NCI-H82 (cell line): ENCODE measurements around the gene ZNF775.

ENCODE experiments used
- DNase-seq: peaks from one replicate; lab custom pipeline; 2025; lab: John Stamatoyannopoulos, UW

The ZNF775 gene

DNA sequence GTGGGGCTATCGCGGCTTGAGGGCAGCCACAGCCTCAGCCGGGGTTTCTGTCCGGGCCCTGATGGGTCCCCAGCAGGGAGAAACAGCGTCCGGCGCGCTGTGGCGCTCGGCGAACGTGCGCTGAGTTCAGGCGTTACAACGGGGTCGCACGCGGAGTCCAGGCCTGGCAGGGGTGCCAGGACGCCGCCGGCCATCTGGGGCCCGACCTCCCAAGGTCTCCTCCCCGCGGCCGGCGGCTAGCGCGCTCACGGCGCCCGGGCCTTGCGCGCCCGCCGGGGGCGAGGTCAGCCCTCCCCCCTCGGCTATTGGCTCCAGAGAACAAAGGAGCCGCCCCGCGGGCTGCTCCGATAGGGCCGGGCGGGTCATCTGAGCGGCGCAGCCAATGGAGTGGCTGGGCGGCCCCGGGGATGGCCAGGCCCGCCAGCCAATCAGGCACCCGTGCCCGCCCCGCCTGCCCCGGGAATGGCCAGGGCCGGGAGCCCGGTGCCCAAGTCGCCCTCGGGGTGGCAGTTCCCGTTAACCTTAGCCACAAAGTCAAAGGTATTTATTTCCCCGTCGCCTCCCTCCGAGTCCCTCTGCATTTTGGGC, at the start of gene ZNF775:
ZNF775 (plus strand) TSS at position 478 of the 588 bp plus-strand sequence. CDS start 9,141 bp downstream, outside the sequence.
- DNase-seq: peak; percentile 98

DNA sequence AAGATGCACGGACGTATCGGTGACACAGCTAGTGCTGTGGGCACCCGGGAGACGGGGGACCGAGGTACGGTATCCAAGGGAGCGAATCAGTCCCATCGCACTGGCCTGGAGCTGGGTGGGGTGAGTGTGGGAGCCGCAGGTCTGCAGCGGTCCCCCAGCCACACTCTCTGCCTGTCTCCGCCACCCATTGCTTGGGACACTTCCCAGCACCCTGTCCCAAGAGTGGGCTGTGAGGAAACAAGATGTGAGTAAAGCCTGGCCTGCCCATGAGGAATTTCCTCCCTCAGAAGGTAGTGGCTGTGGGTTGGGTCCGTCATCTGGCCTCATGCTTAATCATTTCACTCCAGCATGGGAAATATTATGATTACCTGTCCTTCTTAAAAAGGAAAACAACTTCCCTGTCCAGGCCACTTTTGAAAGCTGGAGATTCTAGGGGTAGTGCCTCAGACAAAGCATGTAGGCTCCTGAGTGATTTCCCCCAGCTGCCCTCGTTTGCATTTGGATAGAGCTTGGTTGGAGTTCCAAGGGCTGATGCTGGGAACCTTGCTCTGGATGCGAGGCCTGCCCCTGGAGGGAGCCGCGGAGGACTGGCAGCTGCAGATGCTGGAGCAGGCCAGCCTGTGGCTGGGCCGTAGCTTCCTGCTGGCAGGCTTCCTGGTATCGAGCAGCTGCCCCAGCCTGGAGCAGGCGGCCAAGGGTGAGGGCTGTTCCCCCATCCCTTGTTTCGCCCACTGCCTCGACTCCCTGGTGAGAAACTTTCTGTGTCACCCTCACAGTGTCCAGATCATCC, 49.6 kb upstream of the ZNF775 start:
- no peak for DNase-seq

DNA sequence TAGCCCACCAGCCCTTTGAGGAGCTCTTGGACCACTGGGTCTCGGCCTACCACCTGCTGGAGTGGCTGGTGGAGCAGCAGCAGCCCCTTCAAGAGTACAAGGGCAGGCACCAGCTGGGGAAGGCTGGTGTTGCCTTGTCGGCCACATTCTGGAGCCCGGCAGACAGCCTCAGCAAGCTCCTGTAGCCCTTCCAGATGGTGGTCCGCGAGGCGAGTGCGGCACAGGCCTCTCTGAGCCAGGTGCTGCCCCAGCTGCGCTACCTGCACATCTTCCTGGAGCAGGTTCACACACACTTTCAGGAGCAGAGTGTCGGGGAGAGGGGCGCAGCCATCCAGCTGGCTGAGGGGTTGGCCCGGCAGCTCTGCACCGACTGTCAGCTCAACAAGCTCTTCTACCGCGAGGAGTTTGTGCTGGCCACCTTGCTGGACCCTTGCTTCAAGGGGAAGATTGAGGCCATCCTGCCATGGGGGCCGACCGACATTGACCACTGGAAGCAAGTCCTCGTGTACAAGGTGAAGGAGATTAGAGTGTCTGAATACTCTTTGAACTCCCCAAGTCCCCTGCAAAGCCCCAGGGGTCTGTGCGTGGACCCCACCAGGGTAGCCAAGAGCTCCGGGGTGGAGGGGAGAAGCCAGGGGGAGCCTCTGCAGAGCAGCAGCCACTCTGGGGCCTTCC, 48.8 kb upstream of the ZNF775 start:
- DNase-seq: no peak

DNA sequence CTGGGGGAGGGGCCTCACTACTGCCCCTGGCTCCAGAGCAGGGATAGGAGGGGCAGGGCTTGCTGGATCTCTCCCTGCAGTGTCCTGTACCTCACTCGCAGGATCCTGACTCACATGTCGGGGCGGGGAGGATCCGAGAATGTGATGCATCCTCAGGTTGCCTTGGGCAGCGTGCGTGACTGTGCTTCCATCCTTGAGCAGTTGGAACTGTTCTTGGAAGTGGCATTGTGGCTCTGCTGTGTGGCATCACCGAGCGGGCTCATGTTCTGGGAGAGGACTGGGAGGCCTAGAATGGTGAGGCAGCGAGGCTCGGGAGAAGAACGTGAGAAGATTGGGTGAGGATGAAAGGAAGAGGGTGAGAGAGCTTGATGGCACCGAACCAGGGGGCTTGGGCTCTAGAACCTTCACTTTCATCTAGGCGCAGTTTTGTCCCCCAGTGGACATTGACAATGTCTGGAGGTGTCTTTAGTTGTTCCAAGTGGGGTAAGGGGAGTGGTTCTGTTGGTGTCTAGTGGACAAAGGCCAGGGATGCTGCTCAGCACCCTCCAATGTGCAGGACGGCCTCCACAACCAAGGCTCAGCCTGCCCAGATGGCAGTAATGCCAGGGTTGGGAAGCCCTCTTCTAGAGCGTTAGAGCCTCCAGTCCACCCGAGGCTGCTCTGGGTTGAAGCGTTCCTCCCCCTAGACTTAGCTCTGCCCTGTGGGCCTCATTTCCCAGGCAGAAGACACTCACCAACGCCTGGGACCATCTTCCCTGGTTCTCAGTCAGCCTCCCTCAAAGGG, 46.1 kb upstream of the ZNF775 start:
- DNase-seq: no peak

DNA sequence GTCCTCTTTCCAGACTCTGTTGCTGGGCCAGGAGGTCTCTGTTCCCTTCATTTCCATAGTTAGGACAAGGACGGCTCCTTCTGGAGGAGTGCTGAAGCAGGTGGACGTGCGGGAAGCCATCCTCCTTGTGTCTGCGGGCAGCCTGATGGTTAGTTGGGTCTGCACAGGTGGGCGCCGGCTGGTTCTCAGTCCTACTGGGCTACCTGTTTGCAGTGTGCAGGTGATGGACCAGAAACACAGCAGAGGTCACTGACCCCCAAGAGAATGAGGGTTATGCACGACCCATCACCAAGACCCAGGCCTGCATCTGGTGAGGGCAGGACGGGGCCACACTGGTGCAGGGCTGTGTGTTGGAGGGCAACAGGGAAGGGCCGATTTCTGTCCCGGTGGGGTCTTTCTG, 45.5 kb upstream of the ZNF775 start:
- no peak for DNase-seq

DNA sequence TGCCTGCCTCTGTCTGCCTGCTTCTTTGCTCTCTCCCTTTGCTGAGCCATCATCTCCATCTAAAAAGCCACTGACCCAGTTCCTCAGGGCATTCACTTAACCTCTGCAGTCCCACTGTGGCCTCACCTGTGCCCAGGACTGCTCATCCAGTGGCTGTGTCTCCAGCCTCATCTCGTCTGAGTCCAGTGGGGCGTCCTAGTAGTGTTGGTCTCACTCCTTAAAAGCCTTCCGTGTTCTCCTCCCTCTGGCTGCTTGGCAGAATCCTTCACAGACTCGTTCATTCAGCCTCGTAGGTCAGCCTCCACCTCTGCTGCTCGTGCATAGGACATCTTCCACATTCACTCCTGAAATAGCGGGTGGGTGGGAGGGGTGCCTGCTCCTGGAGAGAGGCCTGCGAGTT, 45.0 kb upstream of the ZNF775 start:
- no peak for DNase-seq

DNA sequence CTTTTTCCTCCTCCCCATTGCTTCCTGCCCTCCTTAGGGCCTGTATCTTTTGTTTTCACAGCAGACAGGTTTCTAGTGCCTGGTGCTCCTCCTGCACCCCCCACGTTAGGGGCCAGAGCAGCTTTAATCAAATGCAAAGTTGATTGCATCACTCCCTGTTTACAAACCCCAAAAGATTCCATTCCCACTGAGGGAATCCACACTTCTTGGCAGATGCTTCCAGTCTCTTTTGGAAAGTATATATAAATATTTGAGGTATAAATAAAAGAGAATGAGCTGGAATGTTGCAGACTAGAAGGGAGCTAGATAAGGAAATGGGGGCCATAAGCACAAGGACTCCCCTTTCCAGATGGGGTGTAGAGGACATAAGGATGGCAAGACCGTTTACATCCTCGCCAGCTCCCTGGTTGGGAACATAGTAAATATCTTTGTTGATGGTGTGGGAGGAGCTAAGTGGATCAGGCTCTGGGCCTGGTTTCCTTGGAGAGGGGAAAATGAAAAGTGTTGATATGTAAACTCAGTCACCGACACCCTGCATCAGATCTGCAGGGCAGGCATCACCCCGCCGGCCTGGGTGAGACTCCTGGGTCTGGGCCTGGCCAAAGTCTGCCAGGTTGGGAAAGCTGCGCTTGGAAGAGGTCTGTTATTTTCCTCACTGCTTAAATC, 43.9 kb upstream of the ZNF775 start:
- DNase-seq: no peak

DNA sequence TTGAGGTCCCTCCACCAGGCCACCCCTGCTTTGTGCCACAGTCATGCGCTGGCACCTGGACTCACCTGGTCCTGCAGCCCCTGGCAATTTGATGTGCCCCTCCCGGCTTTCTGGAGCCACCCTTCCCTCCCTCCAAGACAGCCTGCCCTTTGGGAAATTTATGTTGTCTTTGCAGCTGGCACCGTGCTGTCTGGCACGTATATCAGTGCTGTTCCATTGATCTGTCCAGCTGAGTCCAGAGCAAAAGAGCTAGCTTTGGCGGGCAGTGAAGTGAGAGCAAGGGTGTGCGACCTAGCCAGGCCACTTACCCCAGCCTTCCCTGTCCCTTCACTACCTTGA, 43.4 kb upstream of the ZNF775 start:
- DNase-seq: no peak

DNA sequence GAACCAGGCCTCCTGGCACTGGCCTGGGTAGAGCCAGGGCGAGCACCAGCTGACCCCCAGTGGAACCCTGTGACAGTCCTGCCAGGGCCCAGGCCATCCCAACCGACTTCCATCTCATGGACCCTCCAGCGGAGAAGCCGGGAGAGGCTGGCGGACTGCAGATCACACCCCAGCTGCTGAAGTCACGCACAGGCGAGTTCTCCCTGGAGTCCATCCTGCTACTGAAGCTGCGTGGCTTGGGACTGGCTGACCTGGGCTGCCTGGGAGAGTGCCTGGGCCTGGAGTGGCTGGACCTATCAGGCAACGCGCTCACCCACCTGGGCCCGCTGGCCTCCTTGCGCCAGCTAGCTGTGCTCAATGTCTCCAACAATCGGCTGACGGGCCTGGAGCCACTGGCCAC, 42.4 kb upstream of the ZNF775 start:
- no peak for DNase-seq

DNA sequence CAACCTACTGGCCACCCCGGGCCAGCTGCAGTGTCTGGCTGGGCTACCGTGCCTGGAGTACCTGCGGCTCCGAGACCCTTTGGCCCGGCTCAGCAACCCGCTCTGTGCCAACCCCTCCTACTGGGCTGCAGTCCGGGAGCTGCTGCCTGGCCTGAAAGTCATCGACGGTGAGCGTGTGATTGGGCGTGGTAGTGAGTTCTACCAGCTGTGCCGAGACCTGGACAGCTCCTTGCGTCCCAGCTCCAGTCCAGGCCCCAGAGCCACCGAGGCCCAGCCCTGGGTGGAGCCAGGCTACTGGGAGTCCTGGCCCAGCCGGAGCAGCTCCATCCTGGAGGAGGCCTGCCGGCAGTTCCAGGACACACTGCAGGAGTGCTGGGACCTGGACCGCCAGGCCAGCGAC, 42.0 kb upstream of the ZNF775 start:
- no peak for DNase-seq

DNA sequence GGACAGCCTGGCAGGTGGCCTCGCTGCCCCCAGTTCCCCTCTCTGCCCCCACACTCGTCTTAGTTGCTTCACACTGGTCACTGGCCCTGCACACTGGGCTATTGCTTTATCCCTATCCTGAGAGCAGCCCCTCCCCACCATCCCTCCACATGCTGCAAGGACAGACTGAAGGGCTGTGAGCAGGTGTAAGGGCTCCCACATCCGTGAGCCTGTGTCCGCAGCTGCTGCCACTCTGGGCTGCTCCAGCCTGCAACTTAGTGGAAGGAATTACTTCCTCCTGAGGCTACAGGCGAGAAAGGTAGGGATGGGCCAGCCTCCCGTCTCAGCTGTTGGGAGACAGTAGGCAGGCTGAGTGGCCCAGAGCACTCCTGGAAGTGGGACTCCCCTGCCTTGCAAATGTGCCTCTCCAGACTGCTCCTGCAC, 41.5 kb upstream of the ZNF775 start:
- DNase-seq: no peak

DNA sequence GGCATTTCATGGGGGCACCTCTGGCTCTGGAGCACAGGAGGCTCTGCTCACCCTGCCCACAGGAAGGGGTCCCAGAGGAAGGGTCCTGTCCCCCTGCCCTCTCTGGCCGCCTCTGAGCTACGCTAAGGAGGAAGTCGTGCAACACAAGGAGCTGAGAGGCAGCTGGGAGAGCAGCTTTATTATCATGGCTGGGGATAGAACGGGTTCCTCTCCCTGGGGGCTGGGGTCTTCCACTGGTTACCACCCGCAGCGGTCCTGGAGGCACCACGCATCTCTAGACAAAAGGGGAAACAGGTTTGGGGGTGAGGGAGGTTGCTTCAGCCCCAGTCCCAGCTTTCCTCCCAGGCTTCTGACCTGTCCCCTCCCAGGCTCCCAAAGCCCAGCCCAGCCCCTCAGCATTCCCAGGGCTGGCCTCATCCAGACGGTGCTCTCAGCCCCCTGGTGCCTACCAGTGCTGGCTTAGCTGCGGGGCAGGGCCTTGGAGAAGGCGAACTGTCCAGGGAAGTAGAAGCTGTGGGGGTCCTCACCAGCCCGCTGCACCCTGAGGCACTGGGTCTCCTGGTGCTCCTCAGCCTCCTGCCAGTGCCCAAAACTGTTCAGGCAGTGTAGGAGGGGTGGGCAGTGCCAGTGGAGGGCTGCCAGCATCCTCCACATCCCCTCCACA, 40.8 kb upstream of the ZNF775 start:
- no peak for DNase-seq

DNA sequence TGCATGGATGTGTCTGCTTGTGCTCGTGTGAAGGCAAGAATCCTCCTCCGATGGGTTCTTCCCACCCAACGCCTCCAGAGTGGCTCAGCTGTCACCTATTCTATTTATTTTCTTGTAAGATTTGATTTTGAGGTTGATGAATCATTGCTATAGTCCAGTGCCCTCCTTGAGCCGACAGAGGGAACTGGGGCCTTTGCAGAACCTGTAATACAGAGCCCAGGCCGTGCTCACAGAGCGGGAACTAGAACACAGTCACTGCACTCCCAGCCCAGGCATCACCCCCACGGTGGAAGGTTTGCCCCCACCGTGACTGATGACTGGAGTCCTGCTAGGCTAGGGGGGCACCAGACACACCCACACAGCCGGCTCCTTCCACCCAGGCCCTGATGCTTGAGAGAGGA, 39.7 kb upstream of the ZNF775 start:
- no peak for DNase-seq

DNA sequence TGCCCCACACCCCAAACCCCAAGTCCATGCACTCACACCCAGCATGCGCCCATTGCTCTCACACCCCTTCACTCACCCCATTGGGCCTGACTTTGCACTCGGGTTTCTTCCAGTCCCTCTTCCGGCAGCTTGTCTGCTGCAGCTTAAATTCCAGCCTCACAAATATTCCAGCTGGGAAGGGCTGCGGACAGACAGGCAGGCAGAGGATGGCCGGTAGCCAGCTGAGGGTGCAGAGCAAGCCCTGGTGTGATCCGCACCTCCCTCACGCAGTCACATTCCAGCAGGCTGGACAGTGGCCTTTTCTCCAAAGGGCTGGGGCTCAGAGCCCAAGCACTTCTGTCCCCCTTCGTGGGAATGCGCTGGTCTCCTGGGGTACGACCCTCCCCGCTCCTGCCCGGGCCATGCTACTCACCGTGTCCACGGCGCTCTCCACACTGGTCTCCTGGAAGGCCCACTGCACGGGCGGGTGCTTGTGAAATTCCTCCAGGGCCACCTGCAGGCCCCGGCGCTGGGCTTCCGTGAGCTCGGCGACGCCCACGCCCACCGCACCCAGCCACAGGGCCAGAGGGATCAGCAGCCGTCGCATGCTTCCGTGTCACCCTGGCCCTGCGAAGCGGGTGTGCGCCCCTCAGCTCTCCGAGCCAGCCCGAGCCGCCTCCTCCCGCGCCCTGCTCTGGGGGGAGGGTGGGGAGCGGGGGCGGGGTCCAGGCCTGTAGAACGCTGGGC, 38.9 kb upstream of the ZNF775 start:
- no peak for DNase-seq

DNA sequence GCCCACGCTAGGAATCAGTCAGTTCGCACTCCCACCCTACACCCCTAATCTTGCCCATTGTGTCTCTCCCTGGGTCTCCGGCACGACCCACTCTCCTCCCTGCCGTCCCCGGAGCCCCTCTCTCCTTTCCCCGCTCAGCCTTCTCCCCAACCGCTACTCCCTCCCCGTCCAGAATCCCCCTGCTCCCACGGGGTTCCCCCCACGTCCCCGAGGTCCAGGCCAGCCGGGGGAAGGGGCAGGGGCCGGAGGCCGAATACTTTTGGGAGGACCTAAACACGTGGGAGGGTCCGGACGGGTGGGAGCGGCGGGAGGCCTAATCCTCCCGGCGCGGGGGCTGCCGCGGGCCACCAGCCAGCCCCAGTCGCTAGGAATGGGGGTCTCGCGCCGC, 38.3 kb upstream of the ZNF775 start:
- no peak for DNase-seq

DNA sequence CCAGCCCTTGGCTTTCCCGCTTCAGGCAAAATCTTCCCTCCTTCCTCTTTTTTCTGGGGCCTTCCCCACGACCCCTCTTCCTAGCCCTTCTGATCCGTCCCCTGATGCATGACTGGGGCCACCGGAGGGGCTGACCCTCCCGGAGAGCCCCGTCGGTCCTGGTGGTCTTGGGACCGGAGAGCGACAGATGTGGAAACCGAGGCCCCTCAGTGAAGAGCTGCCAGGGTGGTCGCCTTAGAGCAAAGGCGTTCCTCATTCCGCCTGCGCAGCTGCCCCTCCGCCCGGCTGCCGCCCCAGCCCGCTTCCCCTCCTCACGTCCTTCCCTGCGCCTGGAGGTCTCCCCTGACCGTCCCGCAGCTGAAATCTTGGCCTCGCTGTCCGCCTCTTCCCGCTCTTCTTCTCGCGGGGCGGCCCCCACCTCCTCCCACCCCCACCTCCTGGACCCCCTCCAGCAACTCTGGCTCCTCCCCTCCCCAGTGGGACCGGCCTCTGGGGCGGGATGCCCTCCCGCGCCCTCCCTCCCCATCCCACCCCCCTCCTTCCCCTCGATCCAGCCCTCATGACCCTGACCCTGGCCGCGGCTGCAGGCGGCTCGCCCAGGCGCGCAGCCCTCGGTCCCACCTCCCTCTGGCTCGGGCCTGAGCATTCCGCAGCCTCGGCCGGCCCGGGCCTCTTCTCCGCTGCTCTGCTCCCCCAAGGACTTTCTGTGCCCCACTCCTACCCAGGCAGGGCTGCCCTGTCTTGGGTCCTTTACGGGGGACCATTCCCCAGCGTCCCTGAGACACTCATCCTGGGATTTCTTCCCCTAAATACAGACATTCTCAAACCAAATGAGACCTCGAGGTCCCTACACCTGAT, 37.6 kb upstream of the ZNF775 start, which contains the start of gene RARRES2:
RARRES2 (minus strand) TSS at position 367 of the 858 bp plus-strand sequence. CDS start 1,020 bp downstream, outside the sequence.
- no peak for DNase-seq

DNA sequence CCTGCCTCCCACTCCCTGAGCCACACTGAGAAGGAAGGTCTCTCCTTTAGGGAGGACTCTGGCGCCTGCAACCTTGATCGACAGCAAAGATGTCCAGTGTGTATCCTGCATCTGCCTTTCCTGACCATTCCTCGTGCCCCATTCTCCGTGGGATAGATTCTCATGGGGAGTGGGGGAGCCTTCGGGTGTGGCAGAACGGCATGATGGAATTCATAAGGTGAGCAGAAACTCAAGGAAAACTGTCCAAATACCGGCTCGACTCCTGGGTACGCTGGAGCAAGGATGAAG, 37.1 kb upstream of the ZNF775 start:
- no peak for DNase-seq

DNA sequence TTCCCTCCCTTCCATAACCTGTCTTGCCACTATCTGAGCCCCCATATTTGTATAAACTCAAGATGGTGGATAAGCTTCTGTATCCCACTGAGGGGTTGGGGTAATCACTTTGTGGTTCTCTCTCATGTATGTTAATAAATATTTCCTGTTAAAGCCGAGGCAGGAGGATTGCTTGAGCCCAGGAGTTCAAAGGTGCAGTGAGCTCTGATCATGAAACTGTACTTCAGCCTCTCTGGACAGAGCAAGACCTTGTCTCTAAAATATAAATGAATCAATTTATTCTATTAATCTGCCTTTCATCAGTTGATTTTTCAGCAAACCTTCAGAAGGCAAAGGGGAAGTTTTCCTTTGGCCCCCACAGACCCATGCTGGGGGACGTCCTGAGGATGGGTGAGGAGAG, 35.9 kb upstream of the ZNF775 start:
- DNase-seq: no peak

DNA sequence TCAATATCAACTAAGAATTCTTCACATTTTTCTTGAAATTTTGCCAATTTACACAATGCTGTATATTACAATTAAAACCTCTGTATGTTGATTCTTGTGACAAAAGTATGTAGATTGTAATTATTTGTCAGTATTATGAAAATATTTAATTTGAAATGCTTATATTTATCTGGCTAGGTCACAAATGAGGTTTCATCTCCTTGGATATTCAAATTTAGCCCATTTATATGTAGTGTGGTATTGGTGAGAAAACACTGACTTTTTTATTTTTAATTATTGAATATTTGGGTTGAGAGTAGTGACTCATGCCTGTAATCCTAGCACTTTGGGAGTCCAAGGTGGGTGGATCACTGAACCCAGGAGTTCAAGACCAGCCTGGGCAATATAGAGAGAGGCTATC, 34.8 kb upstream of the ZNF775 start:
- no peak for DNase-seq

DNA sequence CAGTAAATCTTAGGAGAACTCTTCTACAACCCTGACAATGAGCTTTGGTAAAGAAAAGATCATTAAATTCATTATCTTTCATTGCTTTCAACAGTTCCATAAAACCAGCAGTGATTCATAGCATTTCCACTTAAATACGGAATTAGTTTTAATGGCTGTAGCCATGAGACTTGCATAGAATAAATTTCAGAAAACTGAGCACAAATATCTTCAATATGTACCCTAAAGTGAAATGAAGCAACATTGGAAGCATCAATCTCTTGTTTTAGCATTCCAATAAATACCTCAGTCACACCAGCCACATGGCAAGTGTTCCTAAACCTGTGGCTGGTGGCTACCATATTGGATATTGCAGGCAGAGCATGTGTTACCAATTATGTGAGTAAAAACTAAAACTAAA, 34.1 kb upstream of the ZNF775 start:
- no peak for DNase-seq
